GM12878 (cell line): ENCODE results near the gene PDE8B. TPM values are rescaled to one million over a fixed set of nuclear protein-coding genes. Genes with fewer than 3 reads are reported as not detected.

Experiments used
- ATAC-seq: fragments of 200-7000 bp; cut with Tn5 transposase; 3 replicates; pipeline ENCODE4 v1.9.1; 2020; ENCODE audit warnings: mild to moderate bottlenecking, moderate library complexity
- BruUV-seq: library from RNA; stranded (reverse); fragments of 400-500 nt; replicated peaks from 2 replicates; lab custom pipeline; 2021; lab: Mats Ljungman, UMichigan
- CTCF ChIA-PET: fragments of 300-600 bp; sonication (Branson Sonifier 250); formaldehyde crosslinking; extraction: SDS; loops from one replicate; lab custom pipeline; 2021; ENCODE audit warnings: inconsistent platforms; lab: Yijun Ruan, JAX
- POLR2A ChIA-PET: fragments of 350-600 bp; formaldehyde crosslinking; extraction: SDS; loops from one replicate; lab custom pipeline; 2021; ENCODE audit warnings: inconsistent platforms; lab: Charles Lee
- RAD21 ChIA-PET: fragments of 300-600 bp; sonication (Branson Sonifier 250); formaldehyde crosslinking; loops from one replicate; lab custom pipeline; 2023; ENCODE audit warnings: antibody characterized with exemption; ENCODE audit not compliant: unreplicated experiment; lab: Charles Lee
- SMC1A ChIA-PET: fragments of 300-600 bp; sonication (Branson Sonifier 250); formaldehyde crosslinking; loops from one replicate; lab custom pipeline; 2023; ENCODE audit not compliant: unreplicated experiment, uncharacterized antibody; lab: Charles Lee
- DNase-seq: peaks from one replicate; pipeline ENCODE4 v3.0.0-alpha.2; 2011; ENCODE audit warnings: low read depth, low spot score
- FAIRE-seq: peaks from 3 replicates; lab custom pipeline; 2011; peaks lifted over from hg19 to GRCh38; lab: Jason Lieb, UNC
- H2AFZ ChIP-seq: 2 replicates; pipeline ENCODE4 v1.6.0; 2011; ENCODE audit warnings: low read depth, low read length, control low read depth; ENCODE audit not compliant: control insufficient read depth
- H3K27ac ChIP-seq: 2 replicates; pipeline ENCODE4 v1.5.1; 2011; ENCODE audit warnings: control low read depth; ENCODE audit not compliant: control insufficient read depth, insufficient read depth
- H3K27me3 ChIP-seq, 2 experiments: replicated peaks in 1 of 2; 2 replicates each; pipeline versions ENCODE4 v1.6.0 to v1.6.1; 2011; ENCODE audit warnings: low read length in 1 of 2; ENCODE audit not compliant: control insufficient read depth in 2 of 2, insufficient read depth in 2 of 2
- H3K36me3 ChIP-seq, 2 experiments: 2 replicates each; pipeline ENCODE4 v1.5.1; 2011; ENCODE audit warnings: low read length in 1 of 2; ENCODE audit not compliant: control insufficient read depth in 2 of 2, insufficient read depth in 2 of 2
- H3K4me1 ChIP-seq: 2 replicates; pipeline ENCODE4 v1.6.1; 2011; ENCODE audit warnings: mild to moderate bottlenecking, low read length, moderate library complexity, mixed read lengths; ENCODE audit not compliant: control insufficient read depth, insufficient read depth
- H3K4me2 ChIP-seq: 2 replicates; pipeline ENCODE4 v1.6.0; 2011; ENCODE audit warnings: control low read depth; ENCODE audit not compliant: control insufficient read depth, insufficient read depth
- H3K4me3 ChIP-seq: fragments of 200-600 bp; sonication (generic); 2 replicates; pipeline ENCODE4 v1.5.1; 2016
- H3K79me2 ChIP-seq: 2 replicates; pipeline ENCODE4 v1.6.0; 2011; ENCODE audit warnings: low read length; ENCODE audit not compliant: control insufficient read depth, insufficient read depth
- H3K9ac ChIP-seq: 2 replicates; pipeline ENCODE4 v1.8.0; 2011; ENCODE audit warnings: low read length, control low read depth, mixed read lengths; ENCODE audit not compliant: control insufficient read depth, insufficient read depth
- H3K9me3 ChIP-seq: replicated peaks from 3 replicates; pipeline ENCODE4 v1.5.1; 2011; ENCODE audit warnings: mild to moderate bottlenecking, low read length; ENCODE audit not compliant: control insufficient read depth, insufficient read depth
- H4K20me1 ChIP-seq: 2 replicates; pipeline ENCODE4 v1.6.0; 2011; ENCODE audit not compliant: control insufficient read depth, insufficient read depth
- RBBP5 ChIP-seq: fragments of 200-600 bp; sonication (generic); conservative IDR thresholded peaks from 2 replicates; pipeline ENCODE4 v1.6.1; 2016
- WGBS: methylation state at CpG from one replicate; pipeline ENCODE4 v1.1.6; 2016; ENCODE audit warnings: low lambda C conversion rate; ENCODE audit not compliant: insufficient replicate concordance, insufficient coverage; ENCODE audit errors: missing lambda C conversion rate; 5-methylcytosine and 5-hydroxymethylcytosine counted together
- in situ Hi-C: fragments of 300-500 bp; cut with MboI; formaldehyde crosslinking; loops from 9 replicates; pipeline ENCODE4 v1.14.3; 2018; ENCODE audit warnings: mixed read lengths
- intact Hi-C: fragments of 100-400 bp; cut with micrococcal nuclease; formaldehyde crosslinking; loops from one replicate; pipeline ENCODE4 v1.14.2; 2022; ENCODE audit not compliant: unreplicated experiment
- polyA plus RNA-seq, 11 experiments: library from polyadenylated mRNA; depleted of rRNA in 4 of 11; unstranded in 6 of 11; stranded (reverse) in 5 of 11; fragments of >200 nt; fragmentation: Nextera tagmentation in 4 of 11; fragmentation: Illumina TruSeq in 1 of 11; extraction: Ambion mirVana in 4 of 11; extraction: Trizol in 1 of 11; gene quantifications; 1 replicate in 1 of 11; 2 replicates in 10 of 11; pipeline versions ENCODE4 v1.2.1 to v1.2.3, GENCODE V29; 2011 to 2016; ENCODE audit warnings: inconsistent platforms in 2 of 11, missing spikeins in 2 of 11, low read depth in 1 of 11
- total RNA-seq, 4 experiments: library from RNA; depleted of rRNA in 3 of 4; stranded (reverse); fragments of >200 nt in 3 of 4; fragmentation: Illumina TruSeq in 1 of 4; extraction: Trizol in 1 of 4; gene quantifications; 2 replicates each; pipeline versions ENCODE4 v1.2.1 to v1.2.3, GENCODE V29; 2013 to 2021
- TF ChIP-seq, protein P1 (sequence below): fragments of 450-650 bp; IDR thresholded peaks from 2 replicates; pipeline ENCODE4 v1.6.1; 2016; ENCODE audit warnings: mild to moderate bottlenecking, moderate library complexity, borderline replicate concordance

PDE8B gene
- total and polyA plus RNA-seq, 10 of the 15 experiments (the other 5 are each of a cell fraction or from before 2014, with no cell fraction given): 0.03 to 0.44 (median 0.20) TPM; not detected in 3

DNA sequence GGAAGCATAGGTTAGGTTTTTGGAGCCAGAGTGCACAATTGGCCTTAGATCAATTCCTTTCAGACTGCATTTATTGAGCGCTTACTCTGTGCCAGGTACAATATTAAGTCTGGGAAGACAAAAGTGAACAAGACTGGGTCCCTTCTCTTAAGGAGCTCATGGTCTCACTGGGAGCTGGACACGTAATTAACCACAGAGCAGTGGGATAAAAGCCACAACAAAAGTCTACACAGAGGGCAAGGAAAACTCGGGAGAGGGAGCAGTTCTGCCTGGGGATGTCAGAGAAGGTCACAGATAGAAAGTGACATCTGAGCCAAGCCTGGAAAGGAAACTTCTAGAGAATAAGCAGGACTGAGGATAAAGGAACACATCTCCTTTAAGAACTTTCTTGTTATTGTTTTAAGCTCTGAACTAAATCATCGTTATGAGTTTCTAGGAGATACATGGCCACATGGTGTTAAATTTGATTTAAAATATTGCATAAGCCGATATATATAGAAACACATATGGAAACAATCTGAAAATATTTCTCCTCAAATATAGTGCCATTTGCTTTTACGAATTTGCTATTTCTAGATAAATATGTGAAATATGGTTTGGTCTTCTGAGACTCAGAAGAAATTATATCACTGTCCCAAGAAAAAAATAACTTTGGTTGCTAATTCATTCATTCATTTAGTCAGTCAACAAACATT lies 40.1 kb upstream of the PDE8B start:
- ChIA-PET CTCF (interaction anchor here (1.8 kb wide), 1 partner anchor 25 kb away, joined by 5 read pairs; no protein-coding TSS in a partner anchor), RAD21 (interaction anchor here (0.9 kb wide), 1 partner anchor 14 kb away, joined by 3 read pairs; no protein-coding TSS in a partner anchor), POLR2A (no interaction called here), SMC1A (interaction anchor here (0.6 to 1.2 kb wide), 4 partner anchors 15 to 338 kb away, joined by 3 read pairs; no protein-coding TSS in a partner anchor)
- Histone ChIP-seq H3K4me3 (no peak overlapping the region), H3K27me3 (no peaks in the 10 kb centered on the region), H2AFZ (no peak overlapping the region), H3K9ac (no peak overlapping the region), H3K9me3 (no peaks in the 10 kb centered on the region), H4K20me1 (no peaks in the 10 kb centered on the region), H3K79me2 (no peaks in the 10 kb centered on the region), H3K4me2 (no peak overlapping the region), H3K27ac (no peak overlapping the region)
- DNase-seq: no peak
- intact Hi-C loops (no loop called here), in situ Hi-C loops (no loop called here)
- no TSS peak for BruUV-seq
- ATAC-seq: no peak
- 28% methylated on average over 6 of the region's 6 CpGs for WGBS
- FAIRE-seq: no peak
- TF ChIP-seq, protein P1, sequence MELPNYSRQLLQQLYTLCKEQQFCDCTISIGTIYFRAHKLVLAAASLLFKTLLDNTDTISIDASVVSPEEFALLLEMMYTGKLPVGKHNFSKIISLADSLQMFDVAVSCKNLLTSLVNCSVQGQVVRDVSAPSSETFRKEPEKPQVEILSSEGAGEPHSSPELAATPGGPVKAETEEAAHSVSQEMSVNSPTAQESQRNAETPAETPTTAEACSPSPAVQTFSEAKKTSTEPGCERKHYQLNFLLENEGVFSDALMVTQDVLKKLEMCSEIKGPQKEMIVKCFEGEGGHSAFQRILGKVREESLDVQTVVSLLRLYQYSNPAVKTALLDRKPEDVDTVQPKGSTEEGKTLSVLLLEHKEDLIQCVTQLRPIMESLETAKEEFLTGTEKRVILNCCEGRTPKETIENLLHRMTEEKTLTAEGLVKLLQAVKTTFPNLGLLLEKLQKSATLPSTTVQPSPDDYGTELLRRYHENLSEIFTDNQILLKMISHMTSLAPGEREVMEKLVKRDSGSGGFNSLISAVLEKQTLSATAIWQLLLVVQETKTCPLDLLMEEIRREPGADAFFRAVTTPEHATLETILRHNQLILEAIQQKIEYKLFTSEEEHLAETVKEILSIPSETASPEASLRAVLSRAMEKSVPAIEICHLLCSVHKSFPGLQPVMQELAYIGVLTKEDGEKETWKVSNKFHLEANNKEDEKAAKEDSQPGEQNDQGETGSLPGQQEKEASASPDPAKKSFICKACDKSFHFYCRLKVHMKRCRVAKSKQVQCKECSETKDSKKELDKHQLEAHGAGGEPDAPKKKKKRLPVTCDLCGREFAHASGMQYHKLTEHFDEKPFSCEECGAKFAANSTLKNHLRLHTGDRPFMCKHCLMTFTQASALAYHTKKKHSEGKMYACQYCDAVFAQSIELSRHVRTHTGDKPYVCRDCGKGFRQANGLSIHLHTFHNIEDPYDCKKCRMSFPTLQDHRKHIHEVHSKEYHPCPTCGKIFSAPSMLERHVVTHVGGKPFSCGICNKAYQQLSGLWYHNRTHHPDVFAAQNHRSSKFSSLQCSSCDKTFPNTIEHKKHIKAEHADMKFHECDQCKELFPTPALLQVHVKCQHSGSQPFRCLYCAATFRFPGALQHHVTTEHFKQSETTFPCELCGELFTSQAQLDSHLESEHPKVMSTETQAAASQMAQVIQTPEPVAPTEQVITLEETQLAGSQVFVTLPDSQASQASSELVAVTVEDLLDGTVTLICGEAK: no peak
- no peak for TF ChIP-seq RBBP5
- TF ChIP-seq, all 136 proteins: peak for 0
- Histone ChIP-seq H3K4me1 (no peaks in the 10 kb centered on the region), H3K36me3 (no peaks in the 10 kb centered on the region)
